Stimulated activated CD4-positive, alpha-beta T cell treated with anti-CD3 and anti-CD28 coated beads, Interleukin-15, amount 100 ng/mL, for 1 hour (primary cell): ENCODE measurements around the gene HTATIP2.
"Not testable (repeated sequence)": the region's sequence is repeated elsewhere in the genome, so short reads cannot be mapped to it uniquely, and the experiment has no call there.

Source experiments
- DNase-seq, 2 donors: peaks; one replicate each; pipeline ENCODE4 v3.0.0-alpha.2; 2020; ENCODE audit warnings: low read depth in 1 of 2, low spot score in 1 of 2

The HTATIP2 gene

DNA sequence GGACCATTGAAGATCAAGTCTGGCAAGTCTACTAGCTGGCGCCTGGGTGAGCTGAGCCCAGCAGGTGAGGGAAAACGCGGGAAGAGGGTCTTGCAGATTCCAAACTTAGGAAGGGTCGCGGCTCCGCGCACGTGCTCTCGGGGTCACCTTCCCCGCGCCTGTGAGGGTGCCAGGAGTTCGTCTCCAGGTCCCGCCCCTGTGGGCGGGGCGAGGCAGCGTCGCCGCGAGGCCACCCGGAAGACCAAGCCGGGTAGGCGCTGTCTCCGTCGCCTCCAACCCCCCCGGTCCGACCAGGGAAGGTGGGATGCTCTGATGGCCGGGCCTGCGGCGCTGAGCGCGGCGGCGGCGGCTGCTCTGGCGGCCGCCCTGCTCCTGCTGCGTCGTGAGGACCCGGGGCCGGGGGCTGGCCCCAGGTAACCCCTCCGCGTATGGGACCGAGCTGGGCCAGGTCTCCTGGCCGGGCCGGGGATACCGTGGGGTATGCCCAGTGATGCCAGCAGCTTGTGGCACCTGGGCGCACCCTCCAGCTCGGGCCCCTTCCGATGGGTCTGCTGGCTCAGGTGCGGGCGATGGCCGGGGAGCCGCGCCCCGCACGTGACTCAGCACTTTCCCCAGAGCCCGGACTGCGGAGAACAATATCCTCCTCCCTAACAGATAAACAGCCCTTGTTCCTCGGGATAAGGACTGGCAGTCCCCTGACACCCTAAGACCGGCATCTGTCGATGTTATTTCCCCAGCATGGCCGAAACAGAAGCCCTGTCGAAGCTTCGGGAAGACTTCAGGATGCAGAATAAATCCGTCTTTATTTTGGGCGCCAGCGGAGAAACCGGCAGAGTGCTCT lies at the start of gene HTATIP2:
TSS of gene HTATIP2 (plus strand) at position 215 of the 841 bp plus-strand sequence. CDS start at position 739, 524 bp downstream.
- DNase-seq: peak; percentile 51 to 67

- DNase-seq: no peak
Observed at GRCh38 chr11:20315800-20316199, 47.7 kb upstream of the HTATIP2 start.

DNA sequence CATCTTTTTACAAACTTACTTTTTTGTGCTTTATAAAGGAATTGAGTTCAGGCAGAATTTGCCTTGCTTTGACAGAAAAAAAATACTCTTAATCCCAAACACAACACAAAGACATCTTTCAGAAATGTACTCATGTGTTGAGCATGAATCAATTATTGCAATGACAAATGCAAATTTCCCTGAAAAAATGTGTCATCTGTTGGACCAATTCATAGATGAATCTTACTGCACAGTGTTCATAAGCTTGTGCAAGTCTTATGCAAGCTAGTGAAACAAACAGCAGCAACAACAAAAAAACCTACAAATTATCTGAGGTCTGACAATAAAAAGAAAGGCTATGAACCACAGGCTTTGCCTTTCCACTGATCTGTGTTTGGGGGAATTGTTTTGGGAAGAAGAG lies 42.3 kb upstream of the HTATIP2 start:
- no peak for DNase-seq

GRCh38 chr11:20327377-20327935 lies 36.1 kb upstream of the HTATIP2 start:
- DNase-seq: no peak

- DNase-seq: no peak
Observed at GRCh38 chr11:20336056-20336455, 27.5 kb upstream of the HTATIP2 start.

GRCh38 chr11:20337526-20338154 lies 25.9 kb upstream of the HTATIP2 start:
- DNase-seq: no peak

DNA sequence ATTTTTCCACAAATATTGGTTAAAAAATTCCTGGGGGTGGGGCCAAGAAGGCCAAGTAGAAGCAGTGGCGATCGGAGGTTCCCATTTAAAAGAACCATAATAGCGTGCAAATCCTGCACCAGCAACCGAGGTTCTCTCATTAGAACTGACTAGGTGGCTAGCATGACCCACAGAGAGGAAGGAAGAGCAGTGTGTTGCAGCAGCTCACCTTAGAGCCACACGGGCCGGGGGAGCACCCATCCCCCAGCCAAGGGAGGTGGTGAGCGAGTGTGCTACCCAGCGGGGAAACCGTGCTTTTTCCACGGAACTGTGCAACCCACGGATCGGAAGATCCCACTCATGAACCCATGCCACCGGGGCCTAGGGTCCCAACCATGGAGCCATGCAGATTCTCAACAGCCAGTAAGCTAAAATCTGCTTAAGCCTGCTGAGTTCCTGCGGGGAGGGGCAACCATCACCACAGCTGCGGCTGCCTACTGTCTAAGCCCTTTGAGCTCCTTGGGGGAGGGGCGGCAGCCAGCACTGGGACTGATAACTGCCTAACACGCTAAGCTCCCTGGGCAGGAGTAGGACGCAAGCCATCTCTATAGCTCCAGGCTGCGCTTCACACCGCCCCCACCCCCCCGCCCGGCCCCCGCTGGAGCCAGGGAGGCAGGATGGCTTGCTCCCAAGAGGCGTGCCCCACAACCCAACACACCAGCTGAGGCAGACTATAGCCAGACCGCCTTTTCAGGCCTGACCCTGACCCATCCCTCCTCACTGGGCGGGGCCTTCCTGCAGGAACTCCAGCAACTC lies 21.0 kb upstream of the HTATIP2 start:
- no peak for DNase-seq

GRCh38 chr11:20351136-20351535 lies 12.4 kb upstream of the HTATIP2 start:
- no peak for DNase-seq

- no peak for DNase-seq
Observed at GRCh38 chr11:20351751-20352262, 11.7 kb upstream of the HTATIP2 start.

DNA sequence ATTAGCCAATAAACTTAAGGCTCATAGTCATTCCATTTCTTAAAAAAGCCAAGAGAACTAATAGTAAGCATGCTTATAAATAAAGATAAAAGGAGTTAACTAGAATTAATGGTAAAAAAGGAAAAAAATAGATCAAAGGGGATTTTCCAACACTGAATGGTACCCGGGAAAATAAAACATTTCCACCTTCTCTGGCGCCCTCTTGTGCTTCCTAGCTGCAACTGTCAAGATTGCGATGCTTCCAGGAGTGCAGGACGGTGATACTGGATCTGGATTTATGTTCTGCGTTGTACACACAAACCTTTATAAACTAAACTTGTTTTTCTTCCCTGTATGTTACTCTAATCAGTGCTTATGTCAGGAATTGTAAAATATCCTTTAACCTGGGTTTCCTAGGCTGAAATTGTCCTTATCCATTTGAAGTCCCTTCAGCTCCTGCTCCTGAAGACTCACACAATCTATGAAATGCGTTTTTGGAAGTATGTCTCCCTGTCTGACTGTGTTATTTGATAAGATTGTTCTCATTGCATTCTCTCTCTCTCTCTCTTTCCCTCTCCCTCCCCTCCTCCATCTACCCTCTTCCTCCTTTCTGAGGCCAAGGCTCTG lies 9.6 kb upstream of the HTATIP2 start:
- DNase-seq: no peak

GRCh38 chr11:20355221-20356219 lies 8.0 kb upstream of the HTATIP2 start:
- no peak for DNase-seq

GRCh38 chr11:20357150-20357549 lies 6.4 kb upstream of the HTATIP2 start:
- no peak for DNase-seq

GRCh38 chr11:20360650-20361049 lies 2.9 kb upstream of the HTATIP2 start:
- no peak for DNase-seq

DNA sequence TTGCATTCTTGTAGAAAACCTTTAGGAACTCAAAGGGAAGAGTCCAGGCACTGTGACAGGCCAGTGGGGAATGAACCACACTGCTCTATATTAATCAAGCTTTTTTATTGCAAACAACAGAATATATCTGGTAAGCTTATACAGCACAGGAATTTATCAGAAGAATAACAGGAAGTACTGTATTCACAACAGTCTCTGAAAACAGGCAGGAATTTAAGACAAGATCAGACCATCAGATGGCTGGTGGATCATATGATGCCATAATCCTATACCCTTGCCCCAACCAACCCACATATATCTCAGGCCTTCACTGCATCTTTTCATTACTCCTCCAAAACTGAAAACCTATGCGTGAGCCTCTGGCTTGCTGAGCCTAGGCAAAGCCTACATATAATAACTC lies 1.0 kb upstream of the HTATIP2 start:
- DNase-seq: no peak

- no peak for DNase-seq
Observed at GRCh38 chr11:20363149-20363499, 390 bp upstream of the HTATIP2 start.

DNA sequence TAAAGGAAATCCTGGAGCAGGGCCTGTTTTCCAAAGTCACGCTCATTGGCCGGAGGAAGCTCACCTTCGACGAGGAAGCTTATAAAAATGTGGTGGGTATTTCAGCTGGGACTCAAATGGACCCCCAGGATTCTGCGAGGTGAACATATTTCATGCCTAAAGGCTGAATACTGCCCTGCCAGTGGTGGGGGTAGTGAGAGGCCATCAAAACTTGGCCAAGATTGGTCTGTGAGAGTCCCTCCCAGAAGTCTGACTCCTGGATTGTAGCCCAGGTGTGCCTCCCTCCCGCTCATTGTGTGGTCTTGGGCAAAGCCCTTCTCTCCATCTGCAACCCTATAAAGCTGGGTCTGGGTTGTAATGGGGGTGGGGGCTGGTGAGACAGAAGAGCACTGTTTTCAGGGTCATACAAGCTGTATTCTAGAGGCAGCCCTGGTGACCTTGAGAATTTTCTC lies 853 bp downstream of the HTATIP2 start:
- no peak for DNase-seq

- not testable (repeated sequence) for DNase-seq
Observed at GRCh38 chr11:20365465-20365864, 2.0 kb downstream of the HTATIP2 start.

GRCh38 chr11:20367313-20367948 lies 3.9 kb downstream of the HTATIP2 start:
- DNase-seq: peak in 1 of 2 donors; percentile 35

DNA sequence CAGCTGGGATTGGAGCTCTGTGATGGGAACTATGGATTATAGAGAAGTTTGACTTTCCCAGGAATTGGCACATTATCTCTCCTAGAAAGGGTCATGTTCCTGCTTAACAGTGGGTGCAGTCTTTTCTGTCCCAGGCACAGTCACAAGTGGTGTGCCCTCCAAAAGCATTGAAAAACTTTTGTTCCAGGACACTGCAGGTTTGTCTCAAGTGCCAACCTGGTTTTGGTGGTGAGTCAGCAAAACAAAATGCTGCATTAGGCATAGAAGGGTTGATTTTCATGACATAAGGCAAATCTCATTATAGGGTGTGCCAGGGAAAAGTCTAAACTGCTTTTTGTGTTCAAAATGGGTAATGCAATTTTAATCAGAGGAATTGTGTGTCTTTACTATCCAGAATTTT lies 4.9 kb downstream of the HTATIP2 start:
- DNase-seq: no peak
